GM18909 (cell line): ENCODE results near the gene OR5M11.
"Not testable (repeated sequence)": the region's sequence is repeated elsewhere in the genome, so short reads cannot be mapped to it uniquely, and the experiment has no call there.

Experiments
- ATAC-seq: cut with Tn5 transposase; IDR thresholded peaks from one replicate; pipeline ENCODE4 v1.9.1; 2021; ENCODE audit warnings: mild to moderate bottlenecking; ENCODE audit not compliant: unreplicated experiment, poor library complexity

The OR5M11 gene

GRCh38 chr11:56543157-56543556, at the start of gene OR5M11:
OR5M11 (minus strand) TSS chr11:56543257; CDS start chr11:56543257, 0 bp downstream.
- ATAC-seq: no peak

GRCh38 chr11:56592088-56592717, 49.1 kb upstream of the OR5M11 start:
- not testable (repeated sequence) for ATAC-seq

- no peak for ATAC-seq
Observed at GRCh38 chr11:56577621-56578020, 34.6 kb upstream of the OR5M11 start, which contains the start of gene OR5M10. OR5M10 (minus strand) TSS chr11:56577721; CDS start chr11:56577721, 0 bp downstream.

- ATAC-seq: no peak
Observed at GRCh38 chr11:56558574-56558973, 15.5 kb upstream of the OR5M11 start.

- not testable (repeated sequence) for ATAC-seq
Observed at GRCh38 chr11:56554691-56555090, 11.6 kb upstream of the OR5M11 start.

DNA sequence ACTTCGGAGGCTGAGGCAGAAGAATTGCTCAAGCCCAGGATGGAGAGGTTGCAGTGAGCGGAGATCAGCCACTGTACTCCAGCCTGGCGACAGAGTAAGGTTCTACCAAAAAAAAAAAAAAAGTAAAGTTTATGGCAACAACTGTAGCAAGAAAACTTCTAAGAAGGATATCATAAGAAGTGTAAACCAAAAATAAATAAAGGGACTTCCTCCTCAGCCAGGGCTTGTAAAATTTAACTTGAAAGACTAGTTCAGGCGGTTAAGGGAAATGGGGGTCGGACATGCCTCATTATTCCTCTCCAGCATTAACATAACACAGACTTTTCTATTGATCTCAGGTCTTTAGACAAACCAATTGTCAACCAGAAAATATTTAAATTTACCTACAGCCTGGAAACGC, 2.5 kb upstream of the OR5M11 start:
- no peak for ATAC-seq

GRCh38 chr11:56543739-56544138, 682 bp upstream of the OR5M11 start:
- no peak for ATAC-seq

GRCh38 chr11:56533054-56533740, 9.9 kb downstream of the OR5M11 start:
- no peak for ATAC-seq

- ATAC-seq: no peak
Observed at GRCh38 chr11:56531856-56532255, 11.2 kb downstream of the OR5M11 start.

DNA sequence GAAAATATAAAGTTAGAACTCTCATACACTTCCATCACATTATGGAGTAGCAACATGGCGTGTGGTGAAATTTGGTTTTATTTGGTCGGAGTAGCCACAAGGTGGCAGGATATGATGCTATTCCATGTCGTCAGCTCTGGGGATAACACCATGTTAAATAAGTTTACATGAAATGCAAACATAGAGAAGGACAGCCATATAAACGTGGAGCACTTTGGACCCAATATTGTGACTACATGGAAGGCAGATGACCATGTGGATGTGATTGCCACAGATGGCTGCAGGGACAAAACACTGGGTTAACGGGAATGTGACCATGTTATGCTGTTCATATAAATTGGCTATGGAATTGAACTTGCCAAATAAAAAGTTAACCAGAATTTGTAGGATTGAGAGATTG, 21.0 kb downstream of the OR5M11 start:
- no peak for ATAC-seq

- no peak for ATAC-seq
Observed at GRCh38 chr11:56513280-56513679, 29.8 kb downstream of the OR5M11 start.

DNA sequence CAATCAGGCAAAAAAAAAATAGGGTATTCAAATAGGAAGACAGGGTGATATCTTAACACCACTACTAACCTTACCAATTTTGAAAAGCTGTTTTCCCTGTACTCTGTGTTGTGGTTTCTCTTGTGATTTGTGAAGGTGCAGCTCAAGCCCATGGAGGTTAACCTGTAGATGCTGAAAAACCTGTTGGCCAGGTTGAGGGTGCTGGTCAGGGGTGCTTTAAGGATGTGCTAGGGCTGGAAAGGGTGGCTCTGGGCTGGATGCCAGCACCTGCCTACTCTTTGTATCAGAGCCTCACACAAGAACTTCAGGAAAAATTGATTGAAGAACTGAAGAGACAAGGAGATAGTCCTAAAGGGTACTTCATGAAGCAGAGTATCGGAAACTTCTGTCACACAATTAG, 33.6 kb downstream of the OR5M11 start:
- ATAC-seq: no peak

DNA sequence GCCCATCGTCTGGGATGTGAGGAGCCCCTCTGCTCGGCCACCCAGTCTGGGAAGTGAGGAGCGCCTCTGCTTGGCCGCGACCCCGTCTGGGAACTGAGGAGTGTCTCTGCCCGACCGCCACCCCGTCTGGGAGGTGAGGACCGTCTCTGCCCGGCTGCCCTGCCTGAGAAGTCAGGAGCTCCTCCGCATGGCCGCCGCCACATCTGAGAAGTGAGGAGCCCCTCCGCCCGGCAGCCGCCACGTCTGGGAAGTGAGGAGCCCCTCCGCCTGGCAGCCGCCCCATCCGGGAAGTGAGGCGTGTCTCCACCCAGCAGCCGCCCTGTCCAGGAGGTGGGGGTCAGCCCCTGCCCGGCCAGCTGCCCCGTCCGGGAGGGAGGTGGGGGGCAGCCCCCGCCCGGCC, 46.0 kb downstream of the OR5M11 start:
- ATAC-seq: no peak

- ATAC-seq: no peak
Observed at GRCh38 chr11:56495117-56495516, 47.9 kb downstream of the OR5M11 start.
